ENCODE measurements around the gene WNT4. TPM values are rescaled to one million over a fixed set of nuclear protein-coding genes. Genes with fewer than 3 reads are reported as not detected.

Gene WNT4
- total and polyA plus RNA-seq, 2 donors from 2014 or later, result 0.45 to 0.69 TPM

DNA sequence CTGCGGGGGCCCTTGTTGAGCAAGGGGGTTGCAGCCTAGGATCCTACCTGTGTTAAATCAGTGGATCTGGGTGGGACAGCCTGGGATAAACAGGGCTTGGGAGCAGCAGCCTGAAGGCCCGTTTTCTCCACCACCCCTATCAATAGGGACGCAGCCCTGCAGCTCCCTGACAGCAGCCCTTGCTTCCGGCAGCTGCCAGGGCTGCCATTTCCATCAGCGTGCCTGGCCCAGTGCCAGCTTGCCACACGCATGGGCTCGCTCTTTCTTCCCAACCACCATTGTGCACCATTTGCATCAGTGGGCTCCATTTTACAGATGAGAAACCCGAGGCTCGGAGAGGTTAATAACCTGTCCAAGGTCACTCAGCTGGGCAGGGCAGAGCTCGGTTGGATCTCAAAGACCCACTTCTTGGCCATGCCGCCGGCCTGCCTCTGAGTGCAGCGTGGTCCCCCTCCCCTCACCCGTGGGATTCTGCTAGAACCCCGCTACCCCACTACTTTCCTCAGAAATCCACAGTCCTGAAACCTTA is 3.8 kb downstream of the WNT4 start:
- FAIRE-seq, result no peak

DNA sequence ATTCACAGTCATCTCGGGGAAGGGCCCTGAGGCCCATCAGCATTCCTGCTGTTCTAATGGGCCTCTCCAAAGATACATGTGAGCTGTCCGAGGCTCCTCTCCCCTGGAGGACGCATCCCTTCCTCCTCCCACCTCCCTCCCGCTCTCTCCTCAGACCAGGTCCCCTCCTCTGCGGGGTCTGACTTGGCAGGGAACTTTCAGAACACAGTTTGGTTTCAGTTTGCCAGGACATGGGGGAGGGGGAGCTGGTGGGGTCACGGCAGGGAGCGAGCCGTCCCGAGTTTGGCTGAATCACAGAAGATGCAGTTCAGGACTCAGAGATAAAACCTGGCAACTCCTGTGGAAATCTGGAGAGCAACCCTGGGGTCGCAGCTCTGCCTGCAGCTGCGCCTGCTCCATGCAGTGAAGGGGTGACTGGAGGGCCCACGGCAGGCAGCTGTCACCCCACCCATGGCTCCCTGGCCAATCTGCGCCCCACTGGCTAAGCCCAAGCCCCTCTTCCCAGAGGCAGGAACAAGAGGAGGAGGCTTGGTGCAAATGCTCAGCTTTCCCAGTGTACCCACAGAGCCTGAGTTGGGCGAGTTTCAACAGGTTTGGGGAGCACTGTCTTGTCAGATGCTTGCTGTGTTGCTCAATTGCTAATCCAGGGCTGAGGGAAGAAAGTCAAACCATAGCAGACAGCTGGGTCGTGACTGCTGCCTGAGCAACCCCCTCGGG is 5.7 kb downstream of the WNT4 start:
- H3K27ac ChIP-seq (ENCODE audit: low read depth in 2 of 2, low read length in 2 of 2), result no peak overlapping the region
- TF ChIP-seq CTCF (IDR thresholded peaks at IDR 0.05; ENCODE audit: borderline replicate concordance, extremely low read depth, insufficient read depth), result no peak
- intact Hi-C loops (cut with DNase I), result no loop called here
- no peak overlapping the region for H3K4me3 ChIP-seq (ENCODE audit: low read length in 3 of 3)
- H3K27me3 ChIP-seq (ENCODE audit: control insufficient read depth, insufficient read depth, low read length), result peaks cover 4% of the 10 kb centered on the region
- H3K9me3 ChIP-seq (ENCODE audit: control insufficient read depth in 2 of 3, insufficient read depth in 1 of 3, low read length in 3 of 3), result no peaks in the 10 kb centered on the region
- no peak overlapping the region for H3K9ac ChIP-seq (ENCODE audit: low read length in 3 of 3)
- H3K4me1 ChIP-seq (ENCODE audit: control insufficient read depth in 2 of 3, insufficient read depth in 2 of 3, low read depth in 1 of 3, low read length in 3 of 3), result peaks cover 0 to 4% (median 0%) of the 10 kb centered on the region in 3 donors
- DNase-seq, result peak in 4 of 5 donors; percentile 58 to 72 (median 64)
- no peaks in the 10 kb centered on the region for H3K36me3 ChIP-seq (ENCODE audit: control insufficient read depth in 2 of 3, insufficient read depth in 3 of 3, low read length in 3 of 3)
- no peak for FAIRE-seq

More for the DNA sequence above, 3.8 kb downstream of the WNT4 start:
- Histone ChIP-seq H3K9me3 (ENCODE audit: control insufficient read depth in 2 of 3, insufficient read depth in 1 of 3, low read length in 3 of 3) (no peaks in the 10 kb centered on the region), H3K4me1 (ENCODE audit: control insufficient read depth in 2 of 3, insufficient read depth in 2 of 3, low read depth in 1 of 3, low read length in 3 of 3) (peaks cover 0 to 6% (median 0%) of the 10 kb centered on the region in 3 donors), H3K36me3 (ENCODE audit: control insufficient read depth in 2 of 3, insufficient read depth in 3 of 3, low read length in 3 of 3) (no peaks in the 10 kb centered on the region), H3K27me3 (ENCODE audit: control insufficient read depth, insufficient read depth, low read length) (peaks cover 7% of the 10 kb centered on the region), H3K9ac (ENCODE audit: low read length in 3 of 3) (no peak overlapping the region), H3K4me3 (ENCODE audit: low read length in 3 of 3) (no peak overlapping the region), H3K27ac (ENCODE audit: low read depth in 2 of 2, low read length in 2 of 2) (no peak overlapping the region)
- TF ChIP-seq CTCF (IDR thresholded peaks at IDR 0.05; ENCODE audit: borderline replicate concordance, extremely low read depth, insufficient read depth), result no peak
- DNase-seq, result no peak
- intact Hi-C loops (cut with DNase I), result no loop called here

- peak in 3 of 5 donors; percentile 36 to 54 (median 41) for DNase-seq
Measured at GRCh38 chr1:22133931-22134324, 9.0 kb downstream of the WNT4 start.

More at GRCh38 chr1:22133931-22134324, 9.0 kb downstream of the WNT4 start:
- Histone ChIP-seq H3K4me1 (ENCODE audit: control insufficient read depth in 2 of 3, insufficient read depth in 2 of 3, low read depth in 1 of 3, low read length in 3 of 3) (no peaks in the 10 kb centered on the region), H3K4me3 (ENCODE audit: low read length in 3 of 3) (no peak overlapping the region), H3K27ac (ENCODE audit: low read depth in 2 of 2, low read length in 2 of 2) (no peak overlapping the region), H3K36me3 (ENCODE audit: control insufficient read depth in 2 of 3, insufficient read depth in 3 of 3, low read length in 3 of 3) (no peaks in the 10 kb centered on the region), H3K9ac (ENCODE audit: low read length in 3 of 3) (no peak overlapping the region), H3K9me3 (ENCODE audit: control insufficient read depth in 2 of 3, insufficient read depth in 1 of 3, low read length in 3 of 3) (no peaks in the 10 kb centered on the region), H3K27me3 (ENCODE audit: control insufficient read depth, insufficient read depth, low read length) (no peaks in the 10 kb centered on the region)
- FAIRE-seq, result no peak
- no peak for TF ChIP-seq CTCF (IDR thresholded peaks at IDR 0.05; ENCODE audit: borderline replicate concordance, extremely low read depth, insufficient read depth)
- intact Hi-C loops (cut with DNase I), result no loop called here
